H9 (cell line): ENCODE measurements around the gene C1QTNF9B. TPM values are rescaled to one million over a fixed set of nuclear protein-coding genes. Genes with fewer than 3 reads are reported as not detected.

Source experiments
- DNase-seq: peaks from one replicate; pipeline ENCODE4 v3.0.0-alpha.2; 2017
- H2AFZ ChIP-seq: one replicate; pipeline ENCODE4 v1.6.1; 2013; ENCODE audit warnings: mild to moderate bottlenecking, low read length, control low read depth, moderate library complexity
- H2AK5ac ChIP-seq: 2 replicates; pipeline ENCODE4 v1.6.1; 2013; ENCODE audit warnings: low read length, control low read depth, mixed read lengths; ENCODE audit not compliant: insufficient read length
- H2BK120ac ChIP-seq: one replicate; pipeline ENCODE4 v1.6.1; 2013; ENCODE audit warnings: low read depth, mild to moderate bottlenecking, low read length, control low read depth, inconsistent platforms; ENCODE audit not compliant: poor library complexity, severe bottlenecking
- H2BK12ac ChIP-seq: 2 replicates; pipeline ENCODE4 v1.6.1; 2013; ENCODE audit warnings: low read length, control low read depth, mixed read lengths, low read depth; ENCODE audit not compliant: insufficient read length
- H2BK15ac ChIP-seq: 2 replicates; pipeline ENCODE4 v1.6.1; 2013; ENCODE audit warnings: low read depth, low read length, control low read depth
- H2BK20ac ChIP-seq: one replicate; pipeline ENCODE4 v1.6.1; 2013; ENCODE audit warnings: low read depth, mild to moderate bottlenecking, low read length, control low read depth, inconsistent platforms; ENCODE audit not compliant: poor library complexity, severe bottlenecking
- H2BK5ac ChIP-seq: 2 replicates; pipeline ENCODE4 v1.6.1; 2013; ENCODE audit warnings: low read length, control low read depth, mixed read lengths; ENCODE audit not compliant: insufficient read length
- H3K14ac ChIP-seq: 2 replicates; pipeline ENCODE4 v1.6.1; 2013; ENCODE audit warnings: low read length, control low read depth; ENCODE audit not compliant: insufficient read depth
- H3K18ac ChIP-seq: 2 replicates; pipeline ENCODE4 v1.6.1; 2013; ENCODE audit warnings: low read depth, mild to moderate bottlenecking, mixed read lengths, low read length, control low read depth; ENCODE audit not compliant: insufficient read length
- H3K23ac ChIP-seq: 2 replicates; pipeline ENCODE4 v1.6.1; 2013; ENCODE audit warnings: low read length, control low read depth, mixed read lengths, low read depth; ENCODE audit not compliant: insufficient read length
- H3K23me2 ChIP-seq: 2 replicates; pipeline ENCODE4 v1.6.1; 2013; ENCODE audit warnings: low read depth, mild to moderate bottlenecking, mixed read lengths, low read length, control low read depth; ENCODE audit not compliant: insufficient read length, poor library complexity, severe bottlenecking
- H3K27ac ChIP-seq: 2 replicates; pipeline ENCODE4 v1.5.1; 2013; ENCODE audit warnings: low read length, control low read depth, mixed read lengths, low read depth; ENCODE audit not compliant: insufficient read length
- H3K27me3 ChIP-seq: 2 replicates; pipeline ENCODE4 v1.6.1; 2013; ENCODE audit warnings: low read length, control low read depth, inconsistent platforms; ENCODE audit not compliant: insufficient read depth
- H3K4ac ChIP-seq: 2 replicates; pipeline ENCODE4 v1.6.1; 2013; ENCODE audit warnings: low read depth, mild to moderate bottlenecking, control low read depth, inconsistent platforms, low read length, moderate library complexity
- H3K4me1 ChIP-seq: 2 replicates; pipeline ENCODE4 v1.6.1; 2013; ENCODE audit warnings: low read length, control low read depth, inconsistent platforms; ENCODE audit not compliant: insufficient read depth
- H3K4me2 ChIP-seq: 2 replicates; pipeline ENCODE4 v1.6.1; 2013; ENCODE audit warnings: low read length, control low read depth, mixed read lengths; ENCODE audit not compliant: insufficient read length, insufficient read depth
- H3K56ac ChIP-seq: 2 replicates; pipeline ENCODE4 v1.6.1; 2013; ENCODE audit warnings: low read depth, mild to moderate bottlenecking, mixed read lengths, low read length, control low read depth; ENCODE audit not compliant: insufficient read length
- H3K79me1 ChIP-seq: 2 replicates; pipeline ENCODE4 v1.6.1; 2013; ENCODE audit warnings: low read depth, mild to moderate bottlenecking, moderate library complexity, low read length, control low read depth, inconsistent platforms; ENCODE audit not compliant: insufficient read depth, poor library complexity, severe bottlenecking
- H3K79me2 ChIP-seq: 2 replicates; pipeline ENCODE4 v1.6.1; 2013; ENCODE audit warnings: low read length, control low read depth, inconsistent platforms; ENCODE audit not compliant: insufficient read depth
- H3K9ac ChIP-seq: 2 replicates; pipeline ENCODE4 v1.6.1; 2013; ENCODE audit warnings: low read length, control low read depth, mixed read lengths; ENCODE audit not compliant: insufficient read length; ENCODE audit errors: extremely low read depth
- H3K9me3 ChIP-seq: one replicate; pipeline ENCODE4 v1.6.1; 2013; ENCODE audit warnings: low read depth, low read length, inconsistent platforms; ENCODE audit not compliant: control insufficient read depth
- H3T11ph ChIP-seq: one replicate; pipeline ENCODE4 v1.6.1; 2013; ENCODE audit warnings: mild to moderate bottlenecking, low read length, control low read depth, inconsistent platforms
- H4K20me1 ChIP-seq: one replicate; pipeline ENCODE4 v1.6.1; 2013; ENCODE audit not compliant: control insufficient read depth, insufficient read length, insufficient read depth
- H4K5ac ChIP-seq: 2 replicates; pipeline ENCODE4 v1.6.1; 2013; ENCODE audit warnings: low read depth, mild to moderate bottlenecking, mixed read lengths, low read length, control low read depth; ENCODE audit not compliant: insufficient read length
- H4K8ac ChIP-seq: replicated peaks from 2 replicates; pipeline ENCODE4 v1.6.1; 2013; ENCODE audit warnings: low read length, control low read depth, mixed read lengths, low read depth; ENCODE audit not compliant: insufficient read length
- H4K91ac ChIP-seq: 2 replicates; pipeline ENCODE4 v1.6.1; 2013; ENCODE audit warnings: low read depth, mild to moderate bottlenecking, moderate library complexity, mixed read lengths, low read length, control low read depth; ENCODE audit not compliant: insufficient read length
- H3K27ac Mint-ChIP-seq, 3 experiments: 2 replicates in 2 of 3; 3 replicates in 1 of 3; pipeline ENCODE4 v1.8.0; 2020 to 2021; ENCODE audit warnings: mixed read lengths in 3 of 3, mild to moderate bottlenecking in 1 of 3, moderate library complexity in 1 of 3
- H3K27me3 Mint-ChIP-seq: 2 replicates; pipeline ENCODE4 v1.8.0; 2021; ENCODE audit warnings: low read depth, mild to moderate bottlenecking, moderate library complexity, mixed read lengths
- H3K36me3 Mint-ChIP-seq, 3 experiments: 2 replicates in 2 of 3; 3 replicates in 1 of 3; pipeline ENCODE4 v1.8.0; 2020 to 2021; ENCODE audit warnings: low read depth in 3 of 3, mixed read lengths in 3 of 3; ENCODE audit not compliant: insufficient read depth in 1 of 3
- H3K4me1 Mint-ChIP-seq, 2 experiments: 2 replicates each; pipeline ENCODE4 v1.8.0; 2020; ENCODE audit warnings: mixed read lengths in 2 of 2
- H3K4me3 Mint-ChIP-seq, 2 experiments: 2 replicates in 1 of 2; 3 replicates in 1 of 2; pipeline ENCODE4 v1.8.0; 2020 to 2021; ENCODE audit warnings: mild to moderate bottlenecking in 2 of 2, mixed read lengths in 2 of 2, moderate library complexity in 1 of 2
- H3K9me3 Mint-ChIP-seq, 2 experiments: 2 replicates in 1 of 2; 3 replicates in 1 of 2; pipeline ENCODE4 v1.8.0; 2020; ENCODE audit warnings: mild to moderate bottlenecking in 2 of 2, mixed read lengths in 2 of 2, moderate library complexity in 1 of 2
- CTCF ChIP-seq: fragments of 200-600 bp; sonication (generic); conservative IDR thresholded peaks from 3 replicates; pipeline ENCODE4 v1.8.0; 2021; ENCODE audit warnings: antibody characterized with exemption, mild to moderate bottlenecking
- WGBS: extraction: QIAGEN DNeasy Blood & Tissue Kit; methylation state at CpG from one replicate; pipeline ENCODE4 v1.1.7; 2013; ENCODE audit warnings: missing lambda C conversion rate, low lambda C conversion rate, mixed read lengths; ENCODE audit not compliant: insufficient read length; ENCODE audit errors: extremely low coverage; 5-methylcytosine and 5-hydroxymethylcytosine counted together
- total RNA-seq: library from RNA; stranded (reverse); gene quantifications from 2 replicates; pipeline ENCODE4 v1.2.1, GENCODE V29; 2021

C1QTNF9B gene
- total RNA-seq, 1 experiment from 2014 or later = not detected

GRCh38 chr13:23856008-23856750 is 41.1 kb downstream of the C1QTNF9B start:
- Histone ChIP-seq H2BK120ac (no peak overlapping the region), H3K23ac (no peak overlapping the region), H3K4me2 (no peak overlapping the region), H3K23me2 (no peaks in the 10 kb centered on the region), H3K79me2 (no peaks in the 10 kb centered on the region), H2AK5ac (no peak overlapping the region), H3K14ac (no peak overlapping the region), H3K9me3 (no peaks in the 10 kb centered on the region), H4K20me1 (no peaks in the 10 kb centered on the region), H3K27ac (no peak overlapping the region), H2BK5ac (no peak overlapping the region), H4K91ac (no peak overlapping the region), H4K8ac (no peak overlapping the region), H3K56ac (no peak overlapping the region), H3K18ac (no peak overlapping the region), H3K4ac (no peak overlapping the region), H4K5ac (no peak overlapping the region), H2BK12ac (no peak overlapping the region), H3K9ac (no peak overlapping the region), H2AFZ (no peak overlapping the region), H2BK15ac (no peak overlapping the region), H2BK20ac (no peak overlapping the region), H3K79me1 (no peaks in the 10 kb centered on the region), H3T11ph (no peak overlapping the region), H3K4me1 (peaks cover 3% of the 10 kb centered on the region), H3K27me3 (no peaks in the 10 kb centered on the region; the same call in 1 of the 2 replicates)
- Mint-ChIP-seq H3K27me3 (no peaks in the 10 kb centered on the region), H3K4me1 (peaks cover 8 to 9% of the 10 kb centered on the region in 2 experiments), H3K4me3 (no peak overlapping the region), H3K9me3 (no peaks in the 10 kb centered on the region), H3K36me3 (peaks cover 2 to 5% (median 3%) of the 10 kb centered on the region in 3 experiments; a peak in 5 of 7 replicates), H3K27ac (peak overlapping the region in 1 of 3 experiments; percentile 19; a peak in 1 of 7 replicates)
- TF ChIP-seq CTCF = no peak
- DNase-seq = peak; percentile 38
- no CpG with 5 or more reads among the region's 5 CpGs for WGBS
